Measurements from ENCODE around the gene HNRNPA2B1.
A peak's percentile ranks its signal among the peaks of the same experiment; 100 is the strongest.

HNRNPA2B1 gene

GRCh38 chr7:26160896-26161295 lies 39.6 kb downstream of the HNRNPA2B1 start:
- H3K4me3 ChIP-seq (replicated peaks; ENCODE audit: low read depth, low read length): no peak overlapping the region
- TF ChIP-seq CTCF (IDR thresholded peaks at IDR 0.05; ENCODE audit: low read length, missing control alignments): no peak
- DNase-seq (ENCODE audit: low read depth): no peak

DNA sequence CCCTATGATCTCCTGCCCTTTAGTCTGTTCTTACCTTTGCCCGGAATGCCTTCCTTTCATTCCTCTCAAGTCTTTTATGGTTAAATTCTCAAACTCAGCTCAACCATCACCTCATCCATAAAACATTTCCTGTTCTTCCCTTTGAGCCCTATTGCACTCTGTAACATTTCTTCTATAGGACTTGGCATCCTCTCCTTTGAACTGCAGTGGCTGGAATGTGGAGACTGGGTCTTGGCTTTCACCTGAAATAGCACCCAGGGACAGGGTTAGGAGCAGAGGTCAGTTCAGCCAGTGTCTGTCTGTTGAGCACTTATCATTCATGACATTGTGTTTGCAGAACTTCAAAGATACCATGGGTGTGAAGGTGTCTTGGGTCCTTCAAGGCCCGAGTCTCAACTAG lies 41.3 kb downstream of the HNRNPA2B1 start:
- no peak overlapping the region for H3K4me3 ChIP-seq (replicated peaks; ENCODE audit: low read depth, low read length)
- DNase-seq (ENCODE audit: low read depth): peak; percentile 55
- TF ChIP-seq CTCF (IDR thresholded peaks at IDR 0.05; ENCODE audit: low read length, missing control alignments): no peak

- DNase-seq (ENCODE audit: low read depth): no peak
- no peak for TF ChIP-seq CTCF (IDR thresholded peaks at IDR 0.05; ENCODE audit: low read length, missing control alignments)
Observed at GRCh38 chr7:26157520-26158105, 42.9 kb downstream of the HNRNPA2B1 start.

GRCh38 chr7:26156451-26157420 lies 43.8 kb downstream of the HNRNPA2B1 start:
- peak; percentile 94 for DNase-seq (ENCODE audit: low read depth)
- peak overlapping the region; percentile 38 for H3K4me3 ChIP-seq (replicated peaks; ENCODE audit: low read depth, low read length)
- no peak for TF ChIP-seq CTCF (IDR thresholded peaks at IDR 0.05; ENCODE audit: low read length, missing control alignments)

More at GRCh38 chr7:26157520-26158105, 42.9 kb downstream of the HNRNPA2B1 start:
- H3K4me3 ChIP-seq (replicated peaks; ENCODE audit: low read depth, low read length): no peak overlapping the region

- peak; percentile 2 for TF ChIP-seq CTCF (IDR thresholded peaks at IDR 0.05; ENCODE audit: low read length, missing control alignments)
- H3K4me3 ChIP-seq (replicated peaks; ENCODE audit: low read depth, low read length): peak overlapping the region; percentile 38
- peak; percentile 46 for DNase-seq (ENCODE audit: low read depth)
Observed at GRCh38 chr7:26155531-26156375, 44.8 kb downstream of the HNRNPA2B1 start.

GRCh38 chr7:26153823-26154783 lies 46.4 kb downstream of the HNRNPA2B1 start:
- no peak for TF ChIP-seq CTCF (IDR thresholded peaks at IDR 0.05; ENCODE audit: low read length, missing control alignments)
- DNase-seq (ENCODE audit: low read depth): peak; percentile 56
- H3K4me3 ChIP-seq (replicated peaks; ENCODE audit: low read depth, low read length): peak overlapping the region; percentile 0
